ENCODE data around the gene SPATA21. TPM values are rescaled to one million over a fixed set of nuclear protein-coding genes. Genes with fewer than 3 reads are reported as not detected.
"Not testable (repeated sequence)": the region's sequence is repeated elsewhere in the genome, so short reads cannot be mapped to it uniquely, and the experiment has no call there.

The SPATA21 gene
- total RNA-seq, 2 donors from 2014 or later, result not detected

DNA sequence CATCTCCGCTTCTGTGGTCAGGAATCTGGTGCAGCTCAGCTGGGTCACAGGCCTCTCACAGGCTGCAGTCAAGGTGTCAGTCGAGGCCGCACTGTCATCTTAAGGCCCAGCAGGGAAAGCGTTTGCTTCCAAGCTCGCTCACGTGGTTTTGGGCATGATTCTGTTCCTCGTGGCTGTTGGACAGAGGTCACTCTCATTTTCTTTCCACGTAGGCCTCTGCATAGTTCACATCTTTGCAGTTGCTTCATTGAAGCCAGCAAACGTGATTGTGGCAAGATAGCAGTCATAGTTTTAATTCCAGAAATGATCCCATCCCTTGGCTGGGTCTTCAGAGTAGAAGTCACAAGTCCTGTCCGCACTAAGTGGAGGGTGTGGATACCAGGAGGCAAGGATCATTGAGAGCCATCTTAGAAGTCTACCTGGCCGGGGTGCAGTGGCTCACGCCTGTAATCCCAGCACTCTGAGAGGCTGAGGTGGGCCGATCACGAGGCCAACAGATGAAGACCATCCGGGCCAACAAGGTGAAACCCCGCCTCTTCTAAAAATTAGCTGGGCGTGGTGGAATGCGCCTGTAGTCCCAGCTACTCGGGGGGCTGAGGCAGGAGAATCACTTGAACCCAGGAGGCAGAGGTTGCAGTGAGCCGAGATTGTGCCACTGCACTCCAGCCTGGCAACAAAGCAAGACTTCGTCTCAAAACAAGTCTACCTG lies 27.8 kb upstream of the SPATA21 start:
- no peak for DNase-seq (ENCODE audit: low spot score)
- no peak overlapping the region for H3K27ac ChIP-seq
- no peaks in the 10 kb centered on the region for H3K4me1 ChIP-seq (ENCODE audit: control insufficient read depth in 1 of 2, low read depth in 2 of 2)
- TF ChIP-seq, protein P1, sequence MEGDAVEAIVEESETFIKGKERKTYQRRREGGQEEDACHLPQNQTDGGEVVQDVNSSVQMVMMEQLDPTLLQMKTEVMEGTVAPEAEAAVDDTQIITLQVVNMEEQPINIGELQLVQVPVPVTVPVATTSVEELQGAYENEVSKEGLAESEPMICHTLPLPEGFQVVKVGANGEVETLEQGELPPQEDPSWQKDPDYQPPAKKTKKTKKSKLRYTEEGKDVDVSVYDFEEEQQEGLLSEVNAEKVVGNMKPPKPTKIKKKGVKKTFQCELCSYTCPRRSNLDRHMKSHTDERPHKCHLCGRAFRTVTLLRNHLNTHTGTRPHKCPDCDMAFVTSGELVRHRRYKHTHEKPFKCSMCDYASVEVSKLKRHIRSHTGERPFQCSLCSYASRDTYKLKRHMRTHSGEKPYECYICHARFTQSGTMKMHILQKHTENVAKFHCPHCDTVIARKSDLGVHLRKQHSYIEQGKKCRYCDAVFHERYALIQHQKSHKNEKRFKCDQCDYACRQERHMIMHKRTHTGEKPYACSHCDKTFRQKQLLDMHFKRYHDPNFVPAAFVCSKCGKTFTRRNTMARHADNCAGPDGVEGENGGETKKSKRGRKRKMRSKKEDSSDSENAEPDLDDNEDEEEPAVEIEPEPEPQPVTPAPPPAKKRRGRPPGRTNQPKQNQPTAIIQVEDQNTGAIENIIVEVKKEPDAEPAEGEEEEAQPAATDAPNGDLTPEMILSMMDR (IDR thresholded peaks at IDR 0.05), result no peak
- peaks cover 15% of the 10 kb centered on the region for H3K36me3 ChIP-seq
- no peak overlapping the region for H3K4me3 ChIP-seq
- no peaks in the 10 kb centered on the region for H3K9me3 ChIP-seq
- ATAC-seq (ENCODE audit: insufficient number of reproducible peaks, low FRiP score, low read depth), result no peak
- no peaks in the 10 kb centered on the region for H3K27me3 ChIP-seq (replicated peaks; ENCODE audit: insufficient read depth)

DNA sequence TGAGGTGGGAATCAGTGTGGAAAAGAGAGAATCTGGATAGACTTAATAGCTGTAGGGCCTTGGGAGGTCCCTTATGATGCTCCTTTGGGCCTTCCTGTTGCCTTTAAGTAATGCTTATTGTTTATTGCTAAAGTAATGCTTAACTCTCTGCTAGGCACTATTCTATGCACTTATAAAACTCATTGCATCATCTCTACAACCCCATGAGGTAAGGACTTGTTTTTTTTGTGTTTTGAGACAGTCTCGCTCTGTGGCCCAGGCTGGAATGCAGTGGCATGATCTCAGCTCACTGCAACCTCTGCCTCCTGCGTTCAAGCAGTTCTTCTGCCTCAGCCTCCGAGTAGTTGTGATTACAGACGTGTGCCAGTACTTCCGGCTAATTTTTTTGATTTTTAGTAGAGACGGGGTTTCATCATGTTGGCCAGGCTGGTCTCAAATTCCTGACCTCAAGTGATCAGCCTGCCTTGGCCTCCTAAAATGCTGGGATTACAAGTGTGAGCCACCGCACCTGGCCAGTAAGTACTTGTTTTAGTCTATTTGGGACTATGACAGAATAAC lies 25.6 kb upstream of the SPATA21 start:
- H3K27ac ChIP-seq, result no peak overlapping the region
- TF ChIP-seq, protein P1 (IDR thresholded peaks at IDR 0.05), result no peak
- no peaks in the 10 kb centered on the region for H3K27me3 ChIP-seq (replicated peaks; ENCODE audit: insufficient read depth)
- DNase-seq (ENCODE audit: low spot score) (no peak), ATAC-seq (ENCODE audit: insufficient number of reproducible peaks, low FRiP score, low read depth) (no peak)
- no peak overlapping the region for H3K4me3 ChIP-seq
- peaks cover 0 to 17% of the 10 kb centered on the region in 2 donors for H3K4me1 ChIP-seq (ENCODE audit: control insufficient read depth in 1 of 2, low read depth in 2 of 2)
- no peaks in the 10 kb centered on the region for H3K9me3 ChIP-seq
- peaks cover 23% of the 10 kb centered on the region for H3K36me3 ChIP-seq

DNA sequence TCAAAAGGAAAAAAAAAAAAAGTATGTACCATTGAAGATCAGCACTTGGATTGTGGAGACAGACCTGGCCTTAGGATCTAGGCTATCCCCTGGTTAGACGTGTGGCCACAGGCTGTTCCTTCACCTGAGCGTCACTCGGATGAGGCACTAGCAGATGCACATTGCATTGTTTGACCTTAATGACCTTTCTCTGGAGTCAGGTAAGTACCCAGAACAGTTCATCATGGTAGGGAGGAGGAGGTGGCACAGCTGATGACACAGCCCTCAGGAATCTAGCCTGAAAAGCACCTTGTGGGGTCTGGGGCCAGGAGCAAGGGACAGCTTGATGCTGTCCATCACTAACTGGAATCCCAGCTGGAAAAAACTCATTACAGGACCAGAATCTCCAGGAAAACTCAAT lies 24.5 kb upstream of the SPATA21 start:
- Histone ChIP-seq H3K4me1 (ENCODE audit: control insufficient read depth in 1 of 2, low read depth in 2 of 2) (peaks cover 0 to 25% of the 10 kb centered on the region in 2 donors), H3K4me3 (no peak overlapping the region), H3K9me3 (no peaks in the 10 kb centered on the region), H3K27me3 (replicated peaks; ENCODE audit: insufficient read depth) (no peaks in the 10 kb centered on the region), H3K36me3 (peaks cover 29% of the 10 kb centered on the region), H3K27ac (no peak overlapping the region)
- DNase-seq (ENCODE audit: low spot score) (no peak), ATAC-seq (ENCODE audit: insufficient number of reproducible peaks, low FRiP score, low read depth) (no peak)
- TF ChIP-seq, protein P1 (IDR thresholded peaks at IDR 0.05), result no peak

DNA sequence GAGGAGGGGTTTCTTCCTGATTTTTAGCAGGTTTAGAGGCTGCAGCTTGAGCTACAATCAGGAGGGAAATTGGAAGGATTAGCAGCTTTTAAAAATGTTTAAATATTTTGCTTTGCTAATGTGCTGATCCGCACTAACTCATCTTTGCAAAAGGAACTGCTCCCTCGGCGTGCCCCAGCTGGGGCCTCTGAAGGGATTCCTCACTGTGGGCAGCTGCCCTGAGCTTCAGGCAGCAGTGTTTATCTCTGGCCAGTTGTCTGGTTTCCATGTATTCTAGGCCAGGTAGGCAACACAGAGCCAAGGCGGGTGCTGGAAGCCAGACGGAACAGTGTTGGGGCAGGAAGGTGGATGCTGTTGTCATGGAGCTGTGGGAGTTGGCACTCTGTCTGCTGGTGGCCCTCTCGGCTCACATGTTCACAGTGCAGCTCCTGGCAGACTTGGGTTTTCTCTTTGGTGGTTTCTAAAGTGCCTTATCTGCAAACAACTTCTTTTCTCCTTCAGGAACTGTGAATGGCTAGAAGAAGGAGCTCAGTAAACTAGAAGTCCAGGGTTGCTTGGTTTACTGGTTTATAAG lies 22.2 kb upstream of the SPATA21 start:
- DNase-seq (ENCODE audit: low spot score), result no peak
- TF ChIP-seq, protein P1 (IDR thresholded peaks at IDR 0.05), result no peak
- H3K9me3 ChIP-seq, result no peaks in the 10 kb centered on the region
- peaks cover 0 to 25% of the 10 kb centered on the region in 2 donors for H3K4me1 ChIP-seq (ENCODE audit: control insufficient read depth in 1 of 2, low read depth in 2 of 2)
- peaks cover 42% of the 10 kb centered on the region for H3K36me3 ChIP-seq
- no peaks in the 10 kb centered on the region for H3K27me3 ChIP-seq (replicated peaks; ENCODE audit: insufficient read depth)
- no peak overlapping the region for H3K27ac ChIP-seq
- ATAC-seq (ENCODE audit: insufficient number of reproducible peaks, low FRiP score, low read depth), result no peak
- H3K4me3 ChIP-seq, result no peak overlapping the region

DNA sequence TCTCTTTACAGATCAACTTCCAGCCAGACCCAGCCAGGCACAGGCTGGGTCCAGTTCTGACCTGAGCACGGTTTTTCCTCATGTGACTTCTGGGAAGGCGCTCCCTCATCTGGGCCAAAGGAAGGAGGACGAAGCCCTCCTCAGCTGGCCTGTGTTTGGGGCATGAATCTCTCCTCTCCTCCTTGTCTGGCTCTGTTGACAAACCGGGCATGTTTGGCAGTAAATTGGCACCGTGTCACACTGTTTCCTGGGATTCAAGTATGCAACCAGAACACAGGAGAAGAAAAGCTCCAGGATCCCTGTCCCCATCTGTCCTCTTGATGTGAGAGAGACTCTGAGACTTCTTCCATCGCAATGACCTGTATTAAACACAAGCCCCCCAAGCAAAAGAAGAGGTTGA lies 21.6 kb upstream of the SPATA21 start:
- H3K27ac ChIP-seq, result peak overlapping the region; percentile 29 to 71
- no peaks in the 10 kb centered on the region for H3K9me3 ChIP-seq
- no peak for DNase-seq (ENCODE audit: low spot score)
- no peak for ATAC-seq (ENCODE audit: insufficient number of reproducible peaks, low FRiP score, low read depth)
- H3K36me3 ChIP-seq, result peaks cover 44% of the 10 kb centered on the region
- peaks cover 0 to 25% of the 10 kb centered on the region in 2 donors for H3K4me1 ChIP-seq (ENCODE audit: control insufficient read depth in 1 of 2, low read depth in 2 of 2)
- no peak overlapping the region for H3K4me3 ChIP-seq
- TF ChIP-seq, protein P1 (IDR thresholded peaks at IDR 0.05), result no peak
- H3K27me3 ChIP-seq (replicated peaks; ENCODE audit: insufficient read depth), result no peaks in the 10 kb centered on the region

DNA sequence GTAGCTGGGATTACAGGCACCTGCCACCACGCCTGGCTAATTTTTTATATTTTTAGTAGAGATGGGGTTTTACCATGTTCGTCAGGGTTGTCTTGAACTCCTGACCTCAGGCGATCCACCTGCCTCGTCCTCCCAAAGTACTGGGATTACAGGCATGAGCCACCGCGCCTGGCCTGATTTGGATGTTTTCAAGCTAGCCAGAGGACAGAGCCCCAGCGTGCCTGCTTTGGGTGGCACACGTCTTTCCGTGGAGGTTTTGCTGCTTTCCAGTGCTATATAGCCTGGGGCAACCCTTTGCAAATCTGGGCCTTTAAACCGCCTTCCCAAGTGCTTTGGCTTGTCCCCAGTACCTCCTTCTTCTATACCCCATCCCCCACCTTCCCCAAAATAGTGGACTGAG lies 18.9 kb upstream of the SPATA21 start:
- Histone ChIP-seq H3K4me1 (ENCODE audit: control insufficient read depth in 1 of 2, low read depth in 2 of 2) (peaks cover 0 to 25% of the 10 kb centered on the region in 2 donors), H3K36me3 (peaks cover 42% of the 10 kb centered on the region)
- not testable (repeated sequence) for H3K27me3 ChIP-seq (replicated peaks; ENCODE audit: insufficient read depth); DNase-seq (ENCODE audit: low spot score); ATAC-seq (ENCODE audit: insufficient number of reproducible peaks, low FRiP score, low read depth); H3K4me3 ChIP-seq; H3K9me3 ChIP-seq; H3K27ac ChIP-seq

DNA sequence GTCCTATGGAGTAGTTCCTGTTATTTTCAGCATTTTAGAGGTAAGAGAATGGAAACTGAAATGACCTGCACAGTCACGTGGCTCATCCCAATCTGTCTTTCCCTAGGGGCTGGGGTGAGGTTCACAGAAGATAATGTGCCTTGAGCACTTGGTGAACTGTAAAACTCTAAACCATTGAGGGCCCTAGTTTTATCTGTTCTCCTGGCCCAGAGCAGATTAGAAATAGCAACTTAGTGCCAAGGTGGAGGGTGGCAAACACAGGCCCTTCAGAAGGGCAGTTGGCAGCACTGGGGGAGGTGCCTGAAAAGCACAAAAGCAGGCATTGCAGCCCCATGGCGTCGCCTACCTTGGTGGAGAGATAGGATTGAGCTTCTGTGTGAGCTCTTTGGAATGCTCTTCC lies 17.7 kb upstream of the SPATA21 start:
- not testable (repeated sequence) for H3K27me3 ChIP-seq (replicated peaks; ENCODE audit: insufficient read depth); H3K4me3 ChIP-seq; ATAC-seq (ENCODE audit: insufficient number of reproducible peaks, low FRiP score, low read depth); DNase-seq (ENCODE audit: low spot score); H3K27ac ChIP-seq; H3K9me3 ChIP-seq
- peaks cover 0 to 25% of the 10 kb centered on the region in 2 donors for H3K4me1 ChIP-seq (ENCODE audit: control insufficient read depth in 1 of 2, low read depth in 2 of 2)
- H3K36me3 ChIP-seq, result peaks cover 40% of the 10 kb centered on the region

Data from thoracic aorta (tissue), 2 donors.